ENCODE results near the gene ASCL5.

Gene ASCL5

GRCh38 chr1:201138311-201138840 lies 11.4 kb upstream of the ASCL5 start:
- CTCF ChIA-PET = interaction anchor here (1.4 to 5.4 kb wide), 3 partner anchors 12 to 24 kb away, joined by 4 to 31 read pairs (median 10); no protein-coding TSS in a partner anchor
- TF ChIP-seq, protein P1, sequence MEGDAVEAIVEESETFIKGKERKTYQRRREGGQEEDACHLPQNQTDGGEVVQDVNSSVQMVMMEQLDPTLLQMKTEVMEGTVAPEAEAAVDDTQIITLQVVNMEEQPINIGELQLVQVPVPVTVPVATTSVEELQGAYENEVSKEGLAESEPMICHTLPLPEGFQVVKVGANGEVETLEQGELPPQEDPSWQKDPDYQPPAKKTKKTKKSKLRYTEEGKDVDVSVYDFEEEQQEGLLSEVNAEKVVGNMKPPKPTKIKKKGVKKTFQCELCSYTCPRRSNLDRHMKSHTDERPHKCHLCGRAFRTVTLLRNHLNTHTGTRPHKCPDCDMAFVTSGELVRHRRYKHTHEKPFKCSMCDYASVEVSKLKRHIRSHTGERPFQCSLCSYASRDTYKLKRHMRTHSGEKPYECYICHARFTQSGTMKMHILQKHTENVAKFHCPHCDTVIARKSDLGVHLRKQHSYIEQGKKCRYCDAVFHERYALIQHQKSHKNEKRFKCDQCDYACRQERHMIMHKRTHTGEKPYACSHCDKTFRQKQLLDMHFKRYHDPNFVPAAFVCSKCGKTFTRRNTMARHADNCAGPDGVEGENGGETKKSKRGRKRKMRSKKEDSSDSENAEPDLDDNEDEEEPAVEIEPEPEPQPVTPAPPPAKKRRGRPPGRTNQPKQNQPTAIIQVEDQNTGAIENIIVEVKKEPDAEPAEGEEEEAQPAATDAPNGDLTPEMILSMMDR (IDR thresholded peaks at IDR 0.05; ENCODE audit: control extremely low read depth, extremely low read depth, low read depth, missing control alignments) = no peak
- POLR2A ChIA-PET = no interaction called here
- no peak for DNase-seq (ENCODE audit: extremely low spot score)

DNA sequence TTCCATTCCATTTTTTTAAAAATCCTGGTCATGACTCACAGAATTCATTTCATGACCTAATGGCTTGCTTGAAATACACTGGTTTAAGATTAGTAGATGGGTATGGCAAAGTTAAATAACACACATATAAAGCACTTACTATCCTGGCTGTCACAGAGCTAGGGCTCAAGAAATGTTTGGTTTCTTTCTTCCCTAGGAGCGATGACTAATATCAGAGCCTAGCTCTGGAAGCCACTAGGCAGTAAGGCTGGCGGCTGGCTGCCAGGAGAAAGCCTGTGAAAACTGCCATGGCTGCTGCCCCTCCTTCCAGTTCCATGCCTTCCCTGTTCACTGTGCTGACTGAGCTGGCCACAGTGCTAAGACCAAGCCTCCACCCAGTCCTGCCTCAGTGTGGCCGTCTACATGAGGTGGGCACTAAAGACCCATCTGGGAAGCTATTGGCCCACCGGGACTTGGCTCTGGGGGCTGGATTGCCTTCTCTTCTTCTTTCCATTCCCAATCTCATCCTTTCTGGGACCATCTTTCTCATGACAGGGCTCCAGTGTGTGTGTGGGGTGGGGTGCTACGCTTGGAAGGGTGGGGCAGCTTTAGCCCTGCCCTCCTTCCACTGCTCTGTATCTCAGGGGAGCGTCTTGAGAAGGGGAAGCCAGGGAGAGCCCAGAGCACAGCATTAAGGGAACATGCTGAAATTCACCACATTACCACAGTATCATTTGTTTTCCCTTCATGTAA lies 10.8 kb upstream of the ASCL5 start:
- DNase-seq (ENCODE audit: extremely low spot score) = no peak
- TF ChIP-seq, protein P1 (IDR thresholded peaks at IDR 0.05; ENCODE audit: control extremely low read depth, extremely low read depth, low read depth, missing control alignments) = no peak
- ChIA-PET POLR2A (interaction anchor here (0.5 kb wide), 1 partner anchor 16 kb away, joined by 3 read pairs; the partner anchor contains the start of gene TMEM9), CTCF (interaction anchor here (1.4 to 5.4 kb wide), 4 partner anchors 10 to 23 kb away, joined by 3 to 31 read pairs (median 7); no protein-coding TSS in a partner anchor)

DNA sequence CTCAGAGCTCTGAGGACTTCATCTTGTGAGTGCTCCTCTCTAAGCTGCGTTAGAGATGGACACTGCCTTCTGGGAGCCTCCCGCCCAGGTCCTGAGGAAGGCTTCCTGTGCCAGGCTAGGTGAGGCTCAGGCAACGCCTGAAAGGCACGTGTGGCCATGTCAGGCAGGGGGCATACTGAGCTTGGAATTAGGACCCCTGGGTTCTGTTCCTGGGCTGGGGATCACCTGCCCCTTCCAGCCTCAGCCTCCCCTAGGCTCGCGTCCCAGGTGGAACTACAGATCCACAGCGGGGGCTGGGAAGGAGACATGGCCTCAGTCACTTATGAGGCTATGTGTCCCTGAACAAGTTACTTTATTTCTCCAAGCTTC lies 10.0 kb upstream of the ASCL5 start:
- POLR2A ChIA-PET = no interaction called here
- TF ChIP-seq, protein P1 (IDR thresholded peaks at IDR 0.05; ENCODE audit: control extremely low read depth, extremely low read depth, low read depth, missing control alignments) = no peak
- no peak for DNase-seq (ENCODE audit: extremely low spot score)
- CTCF ChIA-PET = interaction anchor here (1.0 to 5.4 kb wide), 6 partner anchors 9 to 23 kb away, joined by 3 to 31 read pairs (median 4); no protein-coding TSS in a partner anchor

- no peak for DNase-seq (ENCODE audit: extremely low spot score)
- ChIA-PET POLR2A (no interaction called here), CTCF (interaction anchor here (1.0 to 1.7 kb wide), 5 partner anchors 8 to 22 kb away, joined by 3 to 5 read pairs (median 4); no protein-coding TSS in a partner anchor)
- TF ChIP-seq, protein P1 (IDR thresholded peaks at IDR 0.05; ENCODE audit: control extremely low read depth, extremely low read depth, low read depth, missing control alignments) = no peak
Measured at GRCh38 chr1:201136355-201137023, 9.5 kb upstream of the ASCL5 start.

- TF ChIP-seq, protein P1 (IDR thresholded peaks at IDR 0.05; ENCODE audit: control extremely low read depth, extremely low read depth, low read depth, missing control alignments) = no peak
- DNase-seq (ENCODE audit: extremely low spot score) = no peak
- POLR2A ChIA-PET = no interaction called here
- CTCF ChIA-PET = interaction anchor here (0.7 to 1.2 kb wide), 2 partner anchors 15 to 16 kb away, joined by 3 read pairs; no protein-coding TSS in a partner anchor
Measured at GRCh38 chr1:201134405-201134804, 7.4 kb upstream of the ASCL5 start.

GRCh38 chr1:201131398-201131797 lies 4.4 kb upstream of the ASCL5 start:
- TF ChIP-seq, protein P1 (IDR thresholded peaks at IDR 0.05; ENCODE audit: control extremely low read depth, extremely low read depth, low read depth, missing control alignments) = no peak
- no peak for DNase-seq (ENCODE audit: extremely low spot score)
- CTCF ChIA-PET = no interaction called here
- POLR2A ChIA-PET = no interaction called here
